SK-N-SH (cell line): ENCODE data around the gene FLT4. TPM values are rescaled to one million over a fixed set of nuclear protein-coding genes. Genes with fewer than 3 reads are reported as not detected.
A peak's percentile ranks its signal among the peaks of the same experiment; 100 is the strongest.

Source experiments
- CTCF ChIA-PET: fragments of 300-600, 350-600 bp; formaldehyde crosslinking; extraction: SDS; loops from one replicate; lab custom pipeline; 2021; lab: Yijun Ruan, JAX
- POLR2A ChIA-PET: fragments of 350-600 bp; sonication (Branson Sonifier 250); formaldehyde crosslinking; extraction: SDS; loops from one replicate; lab custom pipeline; 2020; ENCODE audit warnings: antibody characterized with exemption, inconsistent platforms; lab: Yijun Ruan, JAX
- DNase-seq: peaks from one replicate; pipeline ENCODE4 v3.0.0; 2012
- H2AFZ ChIP-seq: fragments of 200-600 bp; sonication (generic); 2 replicates; pipeline ENCODE4 v1.8.1; 2016; ENCODE audit warnings: antibody characterized with exemption, mild to moderate bottlenecking, low read depth
- H3F3A ChIP-seq: fragments of 200-600 bp; sonication (generic); replicated peaks from 2 replicates; pipeline ENCODE3; 2016; ENCODE audit warnings: antibody characterized with exemption, mild to moderate bottlenecking; ENCODE audit not compliant: insufficient read depth
- H3K27ac ChIP-seq, 2 experiments: fragments of 200-500 bp in 1 of 2; fragments of 200-600 bp in 1 of 2; sonication (Bioruptor generic) in 1 of 2; sonication (generic), shearing (Covaris generic) in 1 of 2; 2 replicates each; pipeline versions ENCODE4 v1.5.1 to v1.6.1; 2014 to 2016; ENCODE audit warnings: low read depth in 2 of 2, inconsistent platforms in 1 of 2, low read length in 1 of 2, mild to moderate bottlenecking in 1 of 2, mixed read lengths in 1 of 2
- H3K27me3 ChIP-seq: fragments of 200-600 bp; sonication (generic), shearing (Covaris generic); 2 replicates; pipeline ENCODE4 v1.6.1; 2016; ENCODE audit warnings: mixed run types; ENCODE audit not compliant: insufficient read depth
- H3K36me3 ChIP-seq, 2 experiments: fragments of 200-500 bp in 1 of 2; fragments of 200-600 bp in 1 of 2; sonication (Bioruptor generic) in 1 of 2; sonication (generic) in 1 of 2; replicated peaks in 1 of 2; 2 replicates each; pipeline versions ENCODE3 to v1.5.1; 2014 to 2016; ENCODE audit warnings: low read length in 1 of 2, mild to moderate bottlenecking in 1 of 2; ENCODE audit not compliant: insufficient read depth in 2 of 2, control insufficient read depth in 1 of 2
- H3K4me1 ChIP-seq, 2 experiments: fragments of 200-500 bp in 1 of 2; fragments of 200-600 bp in 1 of 2; sonication (Bioruptor generic) in 1 of 2; sonication (generic), shearing (Covaris generic) in 1 of 2; 2 replicates each; pipeline versions ENCODE4 v1.5.1 to v1.6.1; 2014 to 2016; ENCODE audit warnings: low read depth in 1 of 2, low read length in 1 of 2, mixed run types in 1 of 2; ENCODE audit not compliant: insufficient read depth in 2 of 2, control insufficient read depth in 1 of 2
- H3K4me2 ChIP-seq: fragments of 200-600 bp; sonication (generic), shearing (Covaris generic); 2 replicates; pipeline ENCODE4 v1.6.1; 2017; ENCODE audit warnings: mixed run types
- H3K4me3 ChIP-seq, 2 experiments: fragments of 200-500 bp in 1 of 2; fragments of 200-600 bp in 1 of 2; sonication (Bioruptor generic) in 1 of 2; sonication (generic), shearing (Covaris generic) in 1 of 2; 2 replicates each; pipeline versions ENCODE4 v1.5.1 to v1.8.1; 2014 to 2016; ENCODE audit warnings: low read depth in 2 of 2, inconsistent platforms in 1 of 2, low read length in 1 of 2, mild to moderate bottlenecking in 1 of 2, mixed read lengths in 1 of 2, moderate library complexity in 1 of 2
- H3K79me2 ChIP-seq: fragments of 200-600 bp; sonication (generic); 2 replicates; pipeline ENCODE4 v1.8.1; 2017; ENCODE audit warnings: mild to moderate bottlenecking; ENCODE audit not compliant: insufficient read depth
- H3K9ac ChIP-seq: fragments of 200-600 bp; sonication (generic); 2 replicates; pipeline ENCODE4 v1.6.1; 2017; ENCODE audit warnings: mixed run types
- H3K9me2 ChIP-seq: fragments of 200-600 bp; sonication (generic); 2 replicates; pipeline ENCODE4 v1.6.1; 2017; ENCODE audit warnings: mixed run types
- H3K9me3 ChIP-seq: fragments of 200-600 bp; sonication (generic); 2 replicates; pipeline ENCODE4 v1.6.1; 2017; ENCODE audit warnings: mixed run types, mild to moderate bottlenecking, moderate library complexity
- H4K20me1 ChIP-seq: fragments of 200-600 bp; sonication (generic); 2 replicates; pipeline ENCODE4 v1.6.1; 2017; ENCODE audit warnings: mild to moderate bottlenecking, mixed run types; ENCODE audit not compliant: insufficient read depth
- CTCF ChIP-seq: fragments of 200-600 bp; sonication (generic); IDR thresholded peaks from 2 replicates; pipeline ENCODE4 v1.6.1; 2017; ENCODE audit warnings: antibody characterized with exemption, mild to moderate bottlenecking, moderate library complexity
- ELF1 ChIP-seq: IDR thresholded peaks from 2 replicates; pipeline ENCODE4 v1.4.0; 2012
- EZH2phosphoT487 ChIP-seq: fragments of 200-600 bp; sonication (generic); IDR thresholded peaks from 2 replicates; pipeline ENCODE4 v1.6.1; 2017; ENCODE audit warnings: low read depth, mixed run types, mild to moderate bottlenecking, antibody characterized with exemption, moderate library complexity, borderline replicate concordance
- GABPA ChIP-seq: IDR thresholded peaks from 2 replicates; pipeline ENCODE4 v1.4.0; 2012; ENCODE audit warnings: low read depth, mild to moderate bottlenecking
- MAX ChIP-seq: IDR thresholded peaks from 2 replicates; pipeline ENCODE4 v1.4.0; 2012; ENCODE audit warnings: low read depth
- MEF2A ChIP-seq: IDR thresholded peaks from 2 replicates; pipeline ENCODE4 v1.4.0; 2012; ENCODE audit warnings: low read depth, borderline replicate concordance
- POLR2AphosphoS5 ChIP-seq: IDR thresholded peaks from 2 replicates; pipeline ENCODE4 v1.6.1; 2012; ENCODE audit warnings: low read depth, low read length
- REST ChIP-seq: IDR thresholded peaks from 2 replicates; pipeline ENCODE4 v1.6.1; 2012; ENCODE audit warnings: mild to moderate bottlenecking, low read depth, low read length, moderate library complexity
- WGBS: methylation state at CpG from one replicate; pipeline ENCODE4 v1.1.6; 2017; ENCODE audit warnings: low lambda C conversion rate; 5-methylcytosine and 5-hydroxymethylcytosine counted together
- polyA plus RNA-seq, 3 experiments: library from polyadenylated mRNA; depleted of rRNA; stranded (reverse); fragments of >200 nt; gene quantifications; 2 replicates each; pipeline ENCODE4 v1.2.3, GENCODE V29; 2012

The FLT4 gene
- polyA plus RNA-seq, 1 of the 3 experiments (the other 2 are of a cell fraction) = 0.05 TPM

GRCh38 chr5:180580681-180581080 is 68.7 kb downstream of the FLT4 start:
- Histone ChIP-seq H3K4me2 (no peak overlapping the region), H3K79me2 (no peaks in the 10 kb centered on the region), H3K9ac (no peak overlapping the region), H3K27me3 (no peaks in the 10 kb centered on the region), H3F3A (no peaks in the 10 kb centered on the region), H3K9me3 (peaks cover 3% of the 10 kb centered on the region; the same call in 1 of the 2 replicates), H2AFZ (no peak overlapping the region), H3K4me3 (no peak overlapping the region), H3K27ac (no peak overlapping the region), H3K36me3 (peaks cover 6 to 17% of the 10 kb centered on the region in 2 experiments), H3K4me1 (no peaks in the 10 kb centered on the region), H4K20me1 (no peaks in the 10 kb centered on the region), H3K9me2 (no peaks in the 10 kb centered on the region)
- DNase-seq = no peak
- WGBS = 90% methylated on average over 6 of the region's 6 CpGs
- POLR2A ChIA-PET = no interaction called here
- CTCF ChIA-PET = interaction anchor here (0.8 to 1.4 kb wide), 3 partner anchors 9 to 26 kb away, joined by 3 to 5 read pairs (median 3); no protein-coding TSS in a partner anchor
- TF ChIP-seq MAX (no peak), MEF2A (no peak), EZH2phosphoT487 (no peak), POLR2AphosphoS5 (no peak), REST (no peak), ELF1 (no peak), GABPA (no peak)

GRCh38 chr5:180575571-180575970 is 73.8 kb downstream of the FLT4 start:
- no peak overlapping the region for H3K4me3 ChIP-seq
- H3K4me1 ChIP-seq = 0 out of 4 replicates have a peak, but pooled peaks cover 0 to 9% of the 10 kb centered on the region in 2 experiments
- H3K9me2 ChIP-seq = no peaks in the 10 kb centered on the region
- 75% methylated on average over 2 of the region's 2 CpGs for WGBS
- CTCF ChIA-PET = interaction anchor here (1.1 to 1.6 kb wide), 4 partner anchors 10 to 247 kb away, joined by 3 to 5 read pairs (median 3); no protein-coding TSS in a partner anchor
- TF ChIP-seq CTCF = no peak
- TF ChIP-seq, all 33 proteins: peak for 0
- Histone ChIP-seq H2AFZ (no peak overlapping the region), H3K27ac (peak overlapping the region in 1 of 2 experiments; percentile 16; a peak in 1 of 4 replicates), H4K20me1 (no peaks in the 10 kb centered on the region), H3K4me2 (no peak overlapping the region), H3K27me3 (no peaks in the 10 kb centered on the region), H3K9me3 (no peaks in the 10 kb centered on the region), H3K79me2 (no peaks in the 10 kb centered on the region), H3K9ac (no peak overlapping the region), H3K36me3 (peaks cover 35 to 49% of the 10 kb centered on the region in 2 experiments), H3F3A (peaks cover 5% of the 10 kb centered on the region)
- POLR2A ChIA-PET = no interaction called here
- no peak for DNase-seq
